ENCODE data around the gene RREB1. TPM values are rescaled to one million over a fixed set of nuclear protein-coding genes. Genes with fewer than 3 reads are reported as not detected.
"Not testable (repeated sequence)": the region's sequence is repeated elsewhere in the genome, so short reads cannot be mapped to it uniquely, and the experiment has no call there.

The RREB1 gene
- polyA plus RNA-seq, 1 donor from 2014 or later = not detected

- Histone ChIP-seq H3K27me3 (ENCODE audit: insufficient read depth, low read depth, low read length) (no peaks in the 10 kb centered on the region), H3K9me3 (ENCODE audit: low read length) (no peaks in the 10 kb centered on the region), H3F3A (ENCODE audit: insufficient read depth, low read length, poor library complexity, severe bottlenecking) (no peaks in the 10 kb centered on the region), H3K27ac (ENCODE audit: low read length) (no peak overlapping the region), H3K79me2 (replicated peaks; ENCODE audit: insufficient read depth, low read length) (no peaks in the 10 kb centered on the region), H3K4me3 (ENCODE audit: low read length) (no peak overlapping the region), H4K20me1 (ENCODE audit: insufficient read depth) (no peaks in the 10 kb centered on the region), H3K9ac (ENCODE audit: low read length) (no peak overlapping the region), H3K4me2 (ENCODE audit: low read length) (no peak overlapping the region), H2AFZ (ENCODE audit: low read depth, low read length) (no peak overlapping the region), H3K36me3 (ENCODE audit: insufficient read depth, low read length) (no peaks in the 10 kb centered on the region), H3K9me2 (ENCODE audit: insufficient read depth, low read length) (no peaks in the 10 kb centered on the region)
- TF ChIP-seq POLR2AphosphoS5 (IDR thresholded peaks at IDR 0.05) (no peak), CTCF (IDR thresholded peaks at IDR 0.05; ENCODE audit: poor library complexity, severe bottlenecking) (no peak), MXI1 (conservative IDR thresholded peaks at IDR 0.05; ENCODE audit: poor library complexity, severe bottlenecking) (no peak), REST (IDR thresholded peaks at IDR 0.05; ENCODE audit: borderline replicate concordance) (no peak), TAF1 (IDR thresholded peaks at IDR 0.05; ENCODE audit: low read depth) (no peak)
Measured at GRCh38 chr6:7156643-7157278, 49.0 kb downstream of the RREB1 start.

- not testable (repeated sequence) for H4K20me1 ChIP-seq (ENCODE audit: insufficient read depth)
Measured at GRCh38 chr6:7157307-7157706, 49.5 kb downstream of the RREB1 start.

GRCh38 chr6:7157752-7158616 lies 50.2 kb downstream of the RREB1 start:
- Histone ChIP-seq H3K9me2 (ENCODE audit: insufficient read depth, low read length) (no peaks in the 10 kb centered on the region), H3K79me2 (replicated peaks; ENCODE audit: insufficient read depth, low read length) (no peaks in the 10 kb centered on the region), H2AFZ (ENCODE audit: low read depth, low read length) (no peak overlapping the region), H3K27me3 (ENCODE audit: insufficient read depth, low read depth, low read length) (no peaks in the 10 kb centered on the region), H3K4me2 (ENCODE audit: low read length) (no peak overlapping the region), H3K27ac (ENCODE audit: low read length) (no peak overlapping the region), H3K9me3 (ENCODE audit: low read length) (no peaks in the 10 kb centered on the region), H3K36me3 (ENCODE audit: insufficient read depth, low read length) (no peaks in the 10 kb centered on the region), H3K9ac (ENCODE audit: low read length) (no peak overlapping the region), H3K4me3 (ENCODE audit: low read length) (no peak overlapping the region), H4K20me1 (ENCODE audit: insufficient read depth) (no peaks in the 10 kb centered on the region), H3F3A (ENCODE audit: insufficient read depth, low read length, poor library complexity, severe bottlenecking) (no peaks in the 10 kb centered on the region)
- no peak for TF ChIP-seq SMC3 (conservative IDR thresholded peaks at IDR 0.05; ENCODE audit: poor library complexity)

More at GRCh38 chr6:7157307-7157706, 49.5 kb downstream of the RREB1 start:
- not testable (repeated sequence) for H3K27ac ChIP-seq (ENCODE audit: low read length); H3K4me2 ChIP-seq (ENCODE audit: low read length); H3K9ac ChIP-seq (ENCODE audit: low read length); H3K27me3 ChIP-seq (ENCODE audit: insufficient read depth, low read depth, low read length); H3K9me2 ChIP-seq (ENCODE audit: insufficient read depth, low read length); H3K9me3 ChIP-seq (ENCODE audit: low read length); H3F3A ChIP-seq (ENCODE audit: insufficient read depth, low read length, poor library complexity, severe bottlenecking); H3K79me2 ChIP-seq (replicated peaks; ENCODE audit: insufficient read depth, low read length); H3K36me3 ChIP-seq (ENCODE audit: insufficient read depth, low read length); H3K4me3 ChIP-seq (ENCODE audit: low read length); H2AFZ ChIP-seq (ENCODE audit: low read depth, low read length)
